Fibroblast of the aortic adventitia (primary cell): ENCODE results near the gene TAOK1. TPM values are rescaled to one million over a fixed set of nuclear protein-coding genes. Genes with fewer than 3 reads are reported as not detected.
A peak's percentile ranks its signal among the peaks of the same experiment; 100 is the strongest.

Experiments
- DNase-seq: peaks from one replicate; pipeline ENCODE4 v3.0.0-alpha.2; 2010; ENCODE audit warnings: low read depth
- H3K4me3 ChIP-seq: 2 replicates; pipeline ENCODE4 v1.5.1; 2011; ENCODE audit warnings: low read depth, mild to moderate bottlenecking, control low read depth, low read length, moderate library complexity
- CTCF ChIP-seq: IDR thresholded peaks from 2 replicates; pipeline ENCODE4 v1.5.1; 2011; ENCODE audit warnings: mild to moderate bottlenecking, low read length, control low read depth, inconsistent platforms; ENCODE audit not compliant: insufficient read depth
- total RNA-seq: library from RNA; depleted of rRNA; stranded (reverse); fragments of >200 nt; gene quantifications from 2 replicates; pipeline ENCODE4 v1.2.3, GENCODE V29; 2012; ENCODE audit warnings: low replicate concordance

Gene TAOK1
- total RNA-seq, 1 donor = 71.8 TPM

DNA sequence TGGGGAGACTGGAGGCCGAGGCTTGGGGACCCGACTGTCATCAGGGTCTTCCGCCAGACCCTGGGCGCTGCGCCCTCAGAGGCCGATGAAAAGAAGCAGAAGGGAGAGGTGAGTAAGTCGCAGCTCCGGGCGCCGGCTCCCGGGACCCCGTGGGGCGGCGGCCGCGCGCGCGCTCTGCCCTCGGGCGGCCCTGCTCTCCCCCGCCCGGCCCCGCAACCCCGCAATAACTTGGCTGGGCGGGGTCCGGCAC is 177.1 kb downstream of the TAOK1 start:
- DNase-seq = no peak
- TF ChIP-seq CTCF = no peak
- H3K4me3 ChIP-seq = peak overlapping the region; percentile 76

DNA sequence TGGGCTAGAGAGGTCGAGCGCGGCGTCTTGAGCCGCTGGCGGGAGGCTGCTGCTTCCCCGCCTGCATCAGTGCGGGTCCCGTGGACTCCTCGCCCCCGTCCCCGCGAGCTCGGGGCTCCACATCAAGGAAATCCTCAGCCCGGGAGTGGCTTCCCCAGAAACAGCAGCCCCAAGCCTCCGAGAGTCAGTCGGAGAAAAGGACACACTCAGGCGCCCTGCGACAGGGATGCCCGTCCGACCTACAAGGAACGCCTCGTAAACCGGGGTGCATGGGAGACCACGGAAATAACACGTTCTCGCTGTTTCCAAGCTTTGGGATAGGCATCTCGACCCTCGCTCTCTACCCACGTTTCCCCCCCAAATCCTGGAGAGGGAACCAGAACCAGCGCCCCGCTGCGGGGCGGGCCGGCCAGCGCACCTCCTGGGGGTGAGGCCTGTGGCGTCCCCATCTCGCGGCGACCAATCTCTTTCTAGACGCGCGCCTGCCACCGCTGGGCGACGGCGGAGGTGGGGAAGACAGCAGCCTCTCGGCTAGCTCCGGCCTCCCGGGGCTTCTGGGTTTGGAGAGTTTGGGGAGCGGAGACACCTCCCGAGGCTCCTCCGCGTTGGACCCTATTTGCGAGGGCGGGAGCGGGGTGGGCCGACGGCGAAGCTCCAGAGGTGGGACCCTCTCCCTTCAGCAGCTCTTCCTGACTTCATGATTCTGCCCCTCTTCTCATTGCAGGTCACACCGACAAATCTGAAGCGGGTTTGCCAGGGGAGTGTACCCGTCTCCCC is 177.6 kb downstream of the TAOK1 start:
- H3K4me3 ChIP-seq = peak overlapping the region; percentile 76
- peak; percentile 45 for TF ChIP-seq CTCF
- DNase-seq = peak; percentile 26

DNA sequence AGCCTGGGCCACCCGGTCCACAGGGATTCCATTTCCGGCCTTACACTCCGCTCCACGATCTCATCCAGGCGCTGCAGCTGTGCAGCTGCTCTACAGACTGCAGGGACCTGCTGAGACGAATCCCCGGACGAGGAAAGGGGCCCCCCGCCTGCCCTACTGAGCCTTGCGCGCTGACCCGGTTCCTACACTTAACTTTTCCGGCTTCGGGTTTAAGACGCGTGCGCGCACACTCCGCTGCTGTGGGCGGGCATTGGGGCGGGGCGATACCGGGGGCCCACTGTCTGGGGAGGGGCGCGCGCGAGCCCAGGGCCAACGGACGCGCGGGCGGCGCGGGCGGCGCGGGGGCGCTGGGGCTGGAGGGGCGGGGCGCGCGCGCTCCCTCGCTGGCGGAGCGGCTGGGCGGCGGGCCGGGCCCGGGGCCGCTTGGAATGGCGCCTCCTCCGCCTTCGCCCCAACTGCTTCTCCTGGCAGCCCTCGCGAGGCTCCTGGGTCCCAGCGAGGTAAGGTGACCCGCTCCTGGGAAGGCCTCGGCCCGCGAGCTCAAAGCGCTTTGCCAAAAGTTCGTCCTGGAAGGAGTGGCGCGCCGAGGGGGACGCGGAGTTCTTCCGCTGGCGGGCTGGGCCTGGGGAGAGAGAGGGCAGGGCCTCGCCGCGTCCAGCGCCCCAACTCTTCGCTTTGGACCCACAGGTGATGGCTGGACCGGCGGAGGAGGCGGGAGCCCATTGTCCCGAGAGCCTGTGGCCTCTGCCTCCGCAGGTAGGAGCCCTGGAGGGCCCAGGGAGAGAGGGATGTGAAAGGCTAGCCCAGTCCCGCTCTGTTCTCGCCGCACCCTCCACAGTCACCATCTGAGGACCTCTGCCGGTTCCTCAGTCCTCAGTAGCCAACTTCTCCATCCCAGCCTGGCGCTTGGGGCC is 178.4 kb downstream of the TAOK1 start, which contains the start of gene TP53I13:
TSS of gene TP53I13 (plus strand) at position 371 of the 914 bp plus-strand sequence. CDS start at position 429, 58 bp downstream.
- TF ChIP-seq CTCF = no peak
- DNase-seq = peak; percentile 75
- H3K4me3 ChIP-seq = peak within 1 kb of the TSS; percentile 76

DNA sequence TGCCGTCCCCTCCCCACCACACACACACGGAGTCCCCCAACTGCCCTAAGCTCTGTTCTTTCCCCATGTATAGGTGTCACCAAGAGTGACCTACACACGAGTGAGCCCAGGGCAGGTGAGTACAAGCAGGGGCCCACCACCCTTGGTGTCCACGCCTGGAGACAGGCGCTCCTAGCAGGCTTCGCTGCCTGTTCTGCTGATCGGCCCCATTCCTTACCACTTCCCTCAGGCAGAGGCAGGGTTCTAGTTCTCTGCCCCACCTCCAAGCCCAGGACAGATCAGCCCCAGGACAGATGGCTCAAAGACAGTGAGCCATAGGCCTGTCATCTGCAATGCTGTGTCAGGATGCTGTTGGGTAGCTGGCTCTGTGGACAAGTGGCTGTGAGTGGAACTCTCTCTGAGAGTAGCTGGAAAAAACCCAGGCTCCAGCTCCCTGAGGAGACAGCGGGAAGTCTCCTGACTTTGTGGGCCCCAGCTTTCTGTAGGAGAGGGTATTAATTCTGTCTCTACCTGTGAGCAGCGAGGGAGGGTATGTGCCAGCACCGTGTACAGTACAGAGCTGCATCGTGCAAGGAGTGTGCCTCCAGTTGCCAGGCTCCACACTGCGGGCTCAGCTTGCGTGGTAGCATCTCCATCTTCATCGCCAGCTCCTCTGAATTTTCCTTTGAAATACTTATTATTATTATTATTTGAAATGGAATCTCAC is 179.2 kb downstream of the TAOK1 start:
- DNase-seq = no peak
- TF ChIP-seq CTCF = no peak
- H3K4me3 ChIP-seq = peak overlapping the region; percentile 76

GRCh38 chr17:29570521-29570920 is 180.4 kb downstream of the TAOK1 start:
- no peak for TF ChIP-seq CTCF
- H3K4me3 ChIP-seq = no peak overlapping the region
- no peak for DNase-seq

GRCh38 chr17:29571486-29571882 is 181.3 kb downstream of the TAOK1 start:
- no peak overlapping the region for H3K4me3 ChIP-seq
- DNase-seq = no peak

More at GRCh38 chr17:29571486-29571882, 181.3 kb downstream of the TAOK1 start:
- TF ChIP-seq CTCF = no peak
